Activated CD8-positive, alpha-beta T cell treated with anti-CD3 and anti-CD28 coated beads for 36 hours (primary cell): ENCODE data around the gene DDX4. TPM values are rescaled to one million over a fixed set of nuclear protein-coding genes. Genes with fewer than 3 reads are reported as not detected.
"Not testable (repeated sequence)": the region's sequence is repeated elsewhere in the genome, so short reads cannot be mapped to it uniquely, and the experiment has no call there.

Experiments used
- ATAC-seq: fragments of 200-7000 bp; cut with Tn5 transposase; one replicate; pipeline ENCODE4 v1.10.0; 2021; ENCODE audit warnings: mild to moderate bottlenecking, moderate library complexity
- CTCF ChIA-PET: fragments of 350-600 bp; sonication (Branson Sonifier 250); formaldehyde crosslinking; loops from one replicate; lab custom pipeline; 2021; ENCODE audit warnings: antibody characterized with exemption; lab: Charles Lee
- POLR2A ChIA-PET: fragments of 350-600 bp; sonication (Branson Sonifier 250); formaldehyde crosslinking; loops from one replicate; lab custom pipeline; 2021; ENCODE audit warnings: antibody characterized with exemption; lab: Charles Lee
- DNase-seq: peaks from one replicate; pipeline ENCODE4 v3.0.0-alpha.2; 2020
- H3K27ac Mint-ChIP-seq: one replicate; pipeline ENCODE4 v1.8.0; 2021; ENCODE audit warnings: mild to moderate bottlenecking, mixed read lengths
- H3K27me3 Mint-ChIP-seq: one replicate; pipeline ENCODE4 v1.8.0; 2021; ENCODE audit warnings: mixed read lengths
- H3K36me3 Mint-ChIP-seq: one replicate; pipeline ENCODE4 v1.8.0; 2021; ENCODE audit warnings: low read depth, mixed read lengths
- H3K4me1 Mint-ChIP-seq: one replicate; pipeline ENCODE4 v1.8.0; 2021; ENCODE audit warnings: low read depth, mixed read lengths
- H3K4me3 Mint-ChIP-seq: one replicate; pipeline ENCODE4 v1.8.0; 2021; ENCODE audit warnings: mild to moderate bottlenecking, moderate library complexity, mixed read lengths
- H3K9me3 Mint-ChIP-seq: one replicate; pipeline ENCODE4 v1.8.0; 2021; ENCODE audit warnings: mixed read lengths
- CTCF ChIP-seq: fragments of 200-600 bp; IDR thresholded peaks from one replicate; pipeline ENCODE4 v1.8.0; 2022; ENCODE audit warnings: antibody characterized with exemption, mild to moderate bottlenecking
- intact Hi-C: fragments of 100-400 bp; cut with micrococcal nuclease; formaldehyde crosslinking; loops from one replicate; pipeline ENCODE4 v1.10.0; 2022
- total RNA-seq, 2 experiments: library from RNA; stranded (reverse); gene quantifications; one replicate each; pipeline ENCODE4 v1.2.3, GENCODE V29; 2021

DDX4 gene
- total RNA-seq, 2 experiments from 2014 or later = not detected

GRCh38 chr5:55750063-55750462 lies 12.2 kb downstream of the DDX4 start:
- Mint-ChIP-seq H3K27me3 (peaks cover 11% of the 10 kb centered on the region), H3K9me3 (no peaks in the 10 kb centered on the region), H3K4me3 (no peak overlapping the region), H3K4me1 (no peaks in the 10 kb centered on the region), H3K36me3 (no peaks in the 10 kb centered on the region), H3K27ac (no peak overlapping the region)
- ATAC-seq = no peak
- ChIA-PET POLR2A (no interaction called here), CTCF (no interaction called here)
- no peak for TF ChIP-seq CTCF
- intact Hi-C loops = no loop called here
- no peak for DNase-seq

- Mint-ChIP-seq H3K27ac (no peak overlapping the region), H3K4me1 (no peaks in the 10 kb centered on the region), H3K4me3 (no peak overlapping the region), H3K36me3 (no peaks in the 10 kb centered on the region), H3K27me3 (peaks cover 11% of the 10 kb centered on the region), H3K9me3 (no peaks in the 10 kb centered on the region)
- TF ChIP-seq CTCF = no peak
- intact Hi-C loops = no loop called here
- CTCF ChIA-PET = no interaction called here
- ATAC-seq = no peak
- no peak for DNase-seq
- POLR2A ChIA-PET = no interaction called here
Observed at GRCh38 chr5:55750499-55750898, 12.6 kb downstream of the DDX4 start.

- ATAC-seq (peak; percentile 79), DNase-seq (no peak)
- no peak overlapping the region for H3K4me3 Mint-ChIP-seq
- H3K36me3 Mint-ChIP-seq = no peaks in the 10 kb centered on the region
- H3K9me3 Mint-ChIP-seq = no peaks in the 10 kb centered on the region
- no peak for TF ChIP-seq CTCF
- POLR2A ChIA-PET = no interaction called here
- H3K4me1 Mint-ChIP-seq = peaks cover 10% of the 10 kb centered on the region
- H3K27ac Mint-ChIP-seq = peak overlapping the region; percentile 75
- CTCF ChIA-PET = interaction anchor here (1.0 kb wide), 1 partner anchor 177 kb away, joined by 3 read pairs; no protein-coding TSS in a partner anchor
- intact Hi-C loops = no loop called here
- H3K27me3 Mint-ChIP-seq = peaks cover 16% of the 10 kb centered on the region
Observed at GRCh38 chr5:55758231-55758630, 20.4 kb downstream of the DDX4 start.

- Mint-ChIP-seq H3K27me3 (peaks cover 16% of the 10 kb centered on the region), H3K36me3 (no peaks in the 10 kb centered on the region), H3K4me3 (no peak overlapping the region), H3K27ac (peak overlapping the region; percentile 75), H3K4me1 (peaks cover 14% of the 10 kb centered on the region), H3K9me3 (no peaks in the 10 kb centered on the region)
- intact Hi-C loops = no loop called here
- ATAC-seq (no peak), DNase-seq (no peak)
- no peak for TF ChIP-seq CTCF
- ChIA-PET POLR2A (no interaction called here), CTCF (interaction anchor here (1.0 kb wide), 1 partner anchor 177 kb away, joined by 3 read pairs; no protein-coding TSS in a partner anchor)
Observed at GRCh38 chr5:55758714-55759113, 20.9 kb downstream of the DDX4 start.

GRCh38 chr5:55761721-55762120 lies 23.9 kb downstream of the DDX4 start:
- peaks cover 20% of the 10 kb centered on the region for H3K4me1 Mint-ChIP-seq
- intact Hi-C loops, H3K4me3 Mint-ChIP-seq, POLR2A ChIA-PET, H3K36me3 Mint-ChIP-seq, H3K27ac Mint-ChIP-seq, ATAC-seq, H3K9me3 Mint-ChIP-seq, DNase-seq: not testable (repeated sequence)
- H3K27me3 Mint-ChIP-seq = peaks cover 11% of the 10 kb centered on the region
- CTCF ChIA-PET = interaction anchor here (0.6 kb wide), 2 partner anchors 16 to 51 kb away, joined by 3 read pairs; no protein-coding TSS in a partner anchor
